ENCODE data around the gene PROS1. TPM values are rescaled to one million over a fixed set of nuclear protein-coding genes. Genes with fewer than 3 reads are reported as not detected.
"Not testable (repeated sequence)": the region's sequence is repeated elsewhere in the genome, so short reads cannot be mapped to it uniquely, and the experiment has no call there.

Gene PROS1
- total RNA-seq, 1 experiment from 2014 or later: 1.3 TPM

DNA sequence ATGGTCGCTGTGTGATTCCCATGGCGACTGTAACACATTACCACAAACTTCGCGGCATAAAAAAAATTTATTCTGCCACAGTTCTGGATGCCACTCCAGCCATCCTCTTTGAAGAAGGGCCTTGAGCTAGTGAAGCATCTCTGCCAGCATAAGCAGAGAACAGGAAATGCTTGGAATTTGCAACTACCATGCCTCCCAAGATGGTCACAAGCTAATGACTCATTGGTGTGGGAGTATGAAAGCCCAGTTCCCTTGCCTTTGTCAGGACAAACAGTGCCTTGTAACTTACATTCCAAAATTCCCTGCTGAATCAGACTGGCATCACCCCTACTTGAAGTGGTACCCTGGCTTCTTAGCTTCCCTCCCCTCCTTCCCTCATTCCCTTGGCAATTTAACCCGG, 129.7 kb downstream of the PROS1 start:
- Mint-ChIP-seq H3K27ac (no peak overlapping the region), H3K4me1 (no peaks in the 10 kb centered on the region), H3K4me3 (no peak overlapping the region), H3K36me3 (ENCODE audit: insufficient read depth in 1 of 3, low read depth in 3 of 3) (peaks cover 0 to 13% (median 0%) of the 10 kb centered on the region in 3 experiments; a peak in 3 of 7 replicates), H3K27me3 (ENCODE audit: low read depth) (0 out of 2 replicates have a peak, but pooled peaks cover 1% of the 10 kb centered on the region), H3K9me3 (peaks cover 67 to 73% of the 10 kb centered on the region in 2 experiments)
- Histone ChIP-seq H3K27me3 (ENCODE audit: insufficient read depth, low read length) (no peaks in the 10 kb centered on the region), H2BK120ac (ENCODE audit: low read depth, low read length, poor library complexity, severe bottlenecking) (no peak overlapping the region), H3T11ph (ENCODE audit: low read length) (no peak overlapping the region), H3K79me1 (ENCODE audit: insufficient read depth, low read depth, low read length, poor library complexity, severe bottlenecking) (no peaks in the 10 kb centered on the region), H2BK5ac (ENCODE audit: insufficient read length, low read length) (no peak overlapping the region), H2AFZ (ENCODE audit: low read length) (no peak overlapping the region), H3K9me3 (ENCODE audit: control insufficient read depth, low read depth, low read length) (peaks cover 17% of the 10 kb centered on the region), H2BK15ac (ENCODE audit: low read depth, low read length) (no peak overlapping the region), H3K56ac (ENCODE audit: insufficient read length, low read depth, low read length) (no peak overlapping the region), H3K9ac (ENCODE audit: extremely low read depth, insufficient read length, low read length) (no peak overlapping the region), H3K79me2 (ENCODE audit: insufficient read depth, low read length) (no peaks in the 10 kb centered on the region), H3K18ac (ENCODE audit: insufficient read length, low read depth, low read length) (no peak overlapping the region), H3K23me2 (ENCODE audit: insufficient read length, low read depth, low read length, poor library complexity, severe bottlenecking) (no peaks in the 10 kb centered on the region), H3K27ac (ENCODE audit: insufficient read length, low read depth, low read length) (no peak overlapping the region), H3K23ac (ENCODE audit: insufficient read length, low read depth, low read length) (no peak overlapping the region), H3K4me1 (ENCODE audit: insufficient read depth, low read length) (no peaks in the 10 kb centered on the region), H2BK12ac (ENCODE audit: insufficient read length, low read depth, low read length) (no peak overlapping the region), H3K4me2 (ENCODE audit: insufficient read depth, insufficient read length, low read length) (no peak overlapping the region), H2BK20ac (ENCODE audit: low read depth, low read length, poor library complexity, severe bottlenecking) (no peak overlapping the region), H4K91ac (ENCODE audit: insufficient read length, low read depth, low read length) (no peak overlapping the region), H3K14ac (ENCODE audit: insufficient read depth, low read length) (no peak overlapping the region), H2AK5ac (ENCODE audit: insufficient read length, low read length) (no peak overlapping the region), H4K8ac (replicated peaks; ENCODE audit: insufficient read length, low read depth, low read length) (no peak overlapping the region), H4K20me1 (ENCODE audit: control insufficient read depth, insufficient read depth, insufficient read length) (no peaks in the 10 kb centered on the region), H4K5ac (ENCODE audit: insufficient read length, low read depth, low read length) (no peak overlapping the region), H3K4ac (ENCODE audit: low read depth, low read length) (no peak overlapping the region)
- TF ChIP-seq, protein P1, sequence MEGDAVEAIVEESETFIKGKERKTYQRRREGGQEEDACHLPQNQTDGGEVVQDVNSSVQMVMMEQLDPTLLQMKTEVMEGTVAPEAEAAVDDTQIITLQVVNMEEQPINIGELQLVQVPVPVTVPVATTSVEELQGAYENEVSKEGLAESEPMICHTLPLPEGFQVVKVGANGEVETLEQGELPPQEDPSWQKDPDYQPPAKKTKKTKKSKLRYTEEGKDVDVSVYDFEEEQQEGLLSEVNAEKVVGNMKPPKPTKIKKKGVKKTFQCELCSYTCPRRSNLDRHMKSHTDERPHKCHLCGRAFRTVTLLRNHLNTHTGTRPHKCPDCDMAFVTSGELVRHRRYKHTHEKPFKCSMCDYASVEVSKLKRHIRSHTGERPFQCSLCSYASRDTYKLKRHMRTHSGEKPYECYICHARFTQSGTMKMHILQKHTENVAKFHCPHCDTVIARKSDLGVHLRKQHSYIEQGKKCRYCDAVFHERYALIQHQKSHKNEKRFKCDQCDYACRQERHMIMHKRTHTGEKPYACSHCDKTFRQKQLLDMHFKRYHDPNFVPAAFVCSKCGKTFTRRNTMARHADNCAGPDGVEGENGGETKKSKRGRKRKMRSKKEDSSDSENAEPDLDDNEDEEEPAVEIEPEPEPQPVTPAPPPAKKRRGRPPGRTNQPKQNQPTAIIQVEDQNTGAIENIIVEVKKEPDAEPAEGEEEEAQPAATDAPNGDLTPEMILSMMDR (conservative IDR thresholded peaks at IDR 0.05): no peak
- DNase-seq: no peak
- no CpG with 5 or more reads among the region's 5 CpGs for WGBS (ENCODE audit: extremely low coverage, insufficient read length, low lambda C conversion rate)

GRCh38 chr3:93839193-93839592, 134.5 kb downstream of the PROS1 start:
- H3K27me3 ChIP-seq (ENCODE audit: insufficient read depth, low read length); H3K18ac ChIP-seq (ENCODE audit: insufficient read length, low read depth, low read length); H4K8ac ChIP-seq (replicated peaks; ENCODE audit: insufficient read length, low read depth, low read length); H3K14ac ChIP-seq (ENCODE audit: insufficient read depth, low read length); H3T11ph ChIP-seq (ENCODE audit: low read length); H2AK5ac ChIP-seq (ENCODE audit: insufficient read length, low read length); H4K91ac ChIP-seq (ENCODE audit: insufficient read length, low read depth, low read length); H3K4me1 Mint-ChIP-seq; H3K27me3 Mint-ChIP-seq (ENCODE audit: low read depth); H3K79me1 ChIP-seq (ENCODE audit: insufficient read depth, low read depth, low read length, poor library complexity, severe bottlenecking); H2BK15ac ChIP-seq (ENCODE audit: low read depth, low read length); H3K56ac ChIP-seq (ENCODE audit: insufficient read length, low read depth, low read length); H3K27ac Mint-ChIP-seq; H4K5ac ChIP-seq (ENCODE audit: insufficient read length, low read depth, low read length); H3K4me3 Mint-ChIP-seq; H3K23me2 ChIP-seq (ENCODE audit: insufficient read length, low read depth, low read length, poor library complexity, severe bottlenecking); H3K23ac ChIP-seq (ENCODE audit: insufficient read length, low read depth, low read length); H3K4me1 ChIP-seq (ENCODE audit: insufficient read depth, low read length); H3K4me2 ChIP-seq (ENCODE audit: insufficient read depth, insufficient read length, low read length); H3K4ac ChIP-seq (ENCODE audit: low read depth, low read length); H2BK12ac ChIP-seq (ENCODE audit: insufficient read length, low read depth, low read length); H3K27ac ChIP-seq (ENCODE audit: insufficient read length, low read depth, low read length); H2AFZ ChIP-seq (ENCODE audit: low read length); H3K79me2 ChIP-seq (ENCODE audit: insufficient read depth, low read length); DNase-seq; H3K9ac ChIP-seq (ENCODE audit: extremely low read depth, insufficient read length, low read length); H2BK20ac ChIP-seq (ENCODE audit: low read depth, low read length, poor library complexity, severe bottlenecking); H2BK5ac ChIP-seq (ENCODE audit: insufficient read length, low read length); H2BK120ac ChIP-seq (ENCODE audit: low read depth, low read length, poor library complexity, severe bottlenecking); H4K20me1 ChIP-seq (ENCODE audit: control insufficient read depth, insufficient read depth, insufficient read length): not testable (repeated sequence)
- H3K9me3 Mint-ChIP-seq: peaks cover 66 to 67% of the 10 kb centered on the region in 2 experiments
- H3K36me3 Mint-ChIP-seq (ENCODE audit: insufficient read depth in 1 of 3, low read depth in 3 of 3): peaks cover 4 to 11% (median 5%) of the 10 kb centered on the region in 3 experiments; a peak in 6 of 7 replicates
- H3K9me3 ChIP-seq (ENCODE audit: control insufficient read depth, low read depth, low read length): peaks cover 12% of the 10 kb centered on the region
- WGBS (ENCODE audit: extremely low coverage, insufficient read length, low lambda C conversion rate): no CpG with 5 or more reads among the region's 1 CpG

All from H9 (cell line).